GM21825 (cell line): Measurements from ENCODE around the gene UBE2S.
A peak's percentile ranks its signal among the peaks of the same experiment; 100 is the strongest.

Source experiments
- ATAC-seq: cut with Tn5 transposase; IDR thresholded peaks from one replicate; pipeline ENCODE4 v1.9.1; 2021; ENCODE audit warnings: mild to moderate bottlenecking, moderate library complexity; ENCODE audit not compliant: unreplicated experiment

The UBE2S gene

DNA sequence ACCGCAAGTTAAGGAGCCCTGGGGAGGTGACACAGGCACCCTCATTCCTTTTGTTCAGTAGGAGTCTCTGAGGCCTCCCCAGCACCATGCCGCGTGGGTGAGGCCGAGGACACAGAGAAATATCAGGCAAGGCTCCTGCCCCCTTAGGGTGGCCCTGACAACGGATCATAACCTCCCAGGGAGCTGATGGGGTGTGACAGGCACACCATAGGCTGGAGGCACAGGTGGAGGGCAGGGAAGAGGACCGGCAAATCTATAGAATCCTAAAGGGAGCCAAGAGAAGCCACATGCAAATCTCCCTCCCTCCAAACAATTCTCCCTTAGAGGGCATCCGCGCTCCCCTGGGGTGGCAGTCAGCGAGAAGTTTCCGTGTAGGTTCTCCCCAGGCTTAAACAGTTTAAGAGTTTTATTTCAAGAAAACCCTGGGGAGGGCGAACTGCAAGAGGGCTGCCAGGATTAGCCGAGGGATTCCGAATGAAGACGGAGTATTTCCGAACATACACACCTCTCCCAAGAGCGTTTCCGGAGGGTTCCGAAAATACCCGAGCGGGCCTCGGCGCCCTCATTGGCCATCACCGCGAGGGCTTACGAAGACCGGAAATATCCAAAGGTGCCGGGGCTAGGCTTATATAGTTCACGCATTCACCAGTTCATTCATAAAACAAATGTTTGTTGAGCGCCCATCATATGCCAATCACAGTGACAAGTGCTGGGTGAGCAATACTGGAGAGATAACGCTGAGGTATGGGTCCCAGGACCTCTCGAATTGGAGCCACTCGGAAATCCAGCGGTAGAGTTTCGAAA lies 22.5 kb downstream of the UBE2S start:
- peak; percentile 47 for ATAC-seq

DNA sequence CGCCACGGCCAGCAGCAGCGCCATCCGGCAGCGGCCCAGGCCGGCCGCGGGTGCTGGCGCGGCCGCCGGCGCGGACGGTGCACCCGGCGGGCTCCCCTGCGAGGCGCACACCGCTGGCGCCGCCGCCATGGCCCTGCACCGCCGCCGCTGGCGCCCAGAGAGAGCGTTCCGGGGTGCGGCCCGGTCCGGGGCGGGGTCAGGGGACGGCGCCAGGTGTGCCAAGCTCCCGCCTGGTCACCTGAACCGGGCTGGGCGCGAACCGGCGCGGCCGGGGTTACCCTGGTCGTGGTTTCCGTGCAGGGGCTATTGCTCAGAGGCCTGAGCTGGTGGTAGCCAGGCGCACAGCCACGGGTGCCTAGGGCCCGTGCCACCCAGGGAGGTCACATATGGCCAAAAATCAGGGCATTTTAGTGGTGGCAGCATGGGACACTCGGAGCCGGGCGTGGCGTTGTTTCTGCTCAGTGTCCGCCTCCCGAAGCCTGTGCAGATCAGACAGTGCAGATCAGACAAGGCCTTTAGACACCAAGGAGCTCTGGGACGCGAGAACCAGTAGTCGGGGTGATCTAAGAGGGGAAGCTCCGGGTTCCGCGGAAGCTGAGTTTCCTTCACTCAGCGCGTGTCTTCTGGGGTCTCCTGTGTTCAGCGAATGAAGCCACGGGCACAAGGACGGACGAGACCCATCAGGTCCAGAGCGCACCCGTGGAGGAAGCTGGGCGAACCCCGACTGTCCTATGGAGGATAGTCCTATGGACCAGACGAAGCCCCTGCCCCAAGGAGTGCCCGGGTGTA lies 23.3 kb downstream of the UBE2S start, which contains the start of gene TMEM238:
Gene TMEM238 (minus strand): TSS at position 162 of the 789 bp plus-strand sequence. CDS start 33 bp downstream, at position 129.
- ATAC-seq = no peak

GRCh38 chr19:55383279-55384130 lies 24.1 kb downstream of the UBE2S start:
- ATAC-seq = no peak

- ATAC-seq = no peak
These were observed 25.0 kb downstream of the UBE2S start for GRCh38 chr19:55382522-55383054.

GRCh38 chr19:55382013-55382412 lies 25.6 kb downstream of the UBE2S start:
- no peak for ATAC-seq

DNA sequence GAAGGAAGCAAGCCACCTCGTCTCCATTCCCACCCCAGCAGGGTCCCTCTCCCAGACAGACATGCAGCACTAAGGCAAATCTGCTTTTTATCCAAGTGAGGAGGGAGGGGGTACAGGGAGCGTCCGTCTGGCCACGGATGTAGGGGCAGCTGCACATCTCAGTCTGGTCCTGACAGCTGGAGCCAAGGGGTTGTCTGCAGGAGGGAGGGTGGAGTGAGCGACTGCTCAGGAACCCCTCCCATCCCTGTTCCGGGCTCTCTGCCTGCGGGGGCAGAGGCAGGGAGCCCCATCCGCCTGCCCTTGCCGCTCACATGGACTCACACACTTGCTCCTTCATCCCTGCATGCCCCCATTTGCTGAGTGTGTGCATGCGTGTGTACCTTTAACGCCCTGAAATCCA lies 28.4 kb downstream of the UBE2S start:
- ATAC-seq = no peak

- ATAC-seq = no peak
These were observed 30.0 kb downstream of the UBE2S start for GRCh38 chr19:55377356-55378131.

DNA sequence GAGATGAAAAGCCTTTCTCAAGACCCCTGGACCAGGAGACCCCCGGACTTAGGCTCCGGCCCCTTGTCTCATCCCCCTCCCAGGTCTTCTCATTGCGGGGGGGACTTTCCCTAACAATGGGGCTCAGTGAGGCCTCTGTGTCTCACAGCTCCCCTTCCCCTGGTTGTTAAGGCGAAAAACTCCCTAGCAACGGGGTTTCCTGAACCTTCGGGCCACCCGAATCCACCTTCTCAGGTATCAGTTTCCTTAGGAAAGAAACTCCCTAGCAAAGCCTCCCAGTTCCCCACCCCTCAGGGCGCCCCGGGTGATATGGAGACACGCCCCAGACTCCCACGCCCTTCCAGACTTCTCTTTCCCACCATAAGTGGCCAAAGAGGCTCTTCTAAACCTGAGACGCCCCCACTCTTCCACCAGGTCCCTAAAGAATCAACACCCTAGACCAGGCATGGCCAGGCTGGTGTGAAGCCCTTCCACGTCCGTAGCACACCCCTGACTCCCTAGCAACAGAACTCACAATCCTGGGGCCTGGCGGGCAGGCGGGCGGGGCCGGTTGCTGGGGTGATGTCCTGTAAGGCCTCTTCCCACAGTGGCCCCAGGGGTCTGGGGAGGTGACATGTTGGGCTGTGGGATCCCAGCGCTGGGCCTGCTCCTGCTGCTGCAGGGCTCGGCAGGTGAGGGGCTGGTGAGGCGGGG lies 31.2 kb downstream of the UBE2S start, which contains the start of gene TMEM190:
Gene TMEM190 (plus strand): TSS at position 586 of the 693 bp plus-strand sequence. CDS start 28 bp downstream, at position 614.
- no peak for ATAC-seq

GRCh38 chr19:55373993-55374757 lies 33.4 kb downstream of the UBE2S start:
- no peak for ATAC-seq

- ATAC-seq = no peak
These were observed 34.1 kb downstream of the UBE2S start for GRCh38 chr19:55373306-55373992.

DNA sequence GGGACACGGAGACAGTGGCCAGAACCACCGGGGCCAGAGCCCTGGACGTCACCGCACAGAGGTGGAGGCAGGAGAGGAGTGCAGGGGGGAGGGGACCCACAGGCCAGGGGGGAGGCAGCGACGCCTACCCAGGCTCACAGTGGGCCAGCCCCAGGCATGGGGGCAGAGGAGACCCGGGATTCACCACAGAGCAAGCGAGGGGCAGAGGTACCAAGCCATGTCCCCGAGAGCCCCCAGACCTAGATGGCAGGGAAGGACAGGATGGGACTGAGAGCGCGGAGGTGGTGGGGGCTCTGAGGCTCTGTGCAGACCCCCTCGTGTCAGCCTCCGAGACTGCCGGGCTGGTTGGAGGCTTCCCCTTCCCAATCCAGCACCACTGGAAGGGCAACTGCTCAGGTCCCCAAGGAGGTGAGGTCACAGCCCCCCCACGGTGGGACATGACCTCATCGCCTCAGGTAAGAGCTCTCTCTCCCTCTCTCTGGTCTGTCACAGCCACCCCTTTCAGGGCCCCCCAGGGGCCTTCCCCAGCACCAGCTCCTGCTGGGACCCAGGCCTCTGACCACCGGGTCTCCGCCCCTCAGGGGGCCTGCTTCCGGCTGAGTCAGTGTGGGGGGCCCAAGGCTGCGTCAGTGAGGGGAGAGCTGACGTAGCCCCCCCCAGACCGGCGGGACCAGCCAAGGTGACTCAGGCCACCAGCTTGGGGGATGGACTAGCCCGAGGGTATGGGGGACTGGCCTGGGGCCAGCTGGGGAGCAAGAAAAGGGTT lies 35.1 kb downstream of the UBE2S start:
- ATAC-seq = no peak

DNA sequence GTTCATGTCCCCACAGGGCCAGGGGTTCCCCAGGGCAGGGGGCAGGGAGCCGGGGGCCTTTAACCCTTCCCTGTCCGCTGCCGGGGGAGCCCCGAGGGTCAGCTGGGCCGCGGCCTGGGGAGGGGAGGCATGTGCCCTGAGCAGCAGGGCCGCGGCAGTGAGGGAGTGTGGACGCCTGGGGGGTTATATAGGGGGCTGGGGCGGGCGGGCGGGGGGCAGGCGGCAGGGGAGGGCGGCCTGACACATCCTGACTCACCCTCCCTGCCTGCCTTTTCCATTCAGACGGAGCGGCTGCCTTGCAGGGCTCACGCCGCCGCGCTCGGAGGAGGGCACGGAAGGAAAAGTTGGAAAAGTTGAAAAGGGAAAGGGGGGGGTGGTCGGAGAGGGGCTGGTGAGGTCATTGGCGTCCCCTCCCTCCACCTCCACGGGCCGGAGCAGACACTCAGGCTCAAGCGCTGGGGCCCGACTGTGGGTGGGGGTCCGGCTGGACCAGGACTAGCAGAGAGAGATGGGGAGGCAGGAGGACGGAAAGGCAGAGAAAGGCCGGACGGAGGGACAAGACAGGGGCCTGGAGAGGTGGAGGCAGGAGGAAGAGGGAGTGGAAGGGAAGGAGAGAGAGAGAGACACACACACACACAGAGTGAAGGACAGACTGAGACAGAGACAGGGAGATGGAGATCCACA lies 37.1 kb downstream of the UBE2S start, which contains the start of gene IL11:
Gene IL11 (minus strand): TSS at position 159 of the 684 bp plus-strand sequence. CDS start 153 bp downstream, at position 6.
- no peak for ATAC-seq

DNA sequence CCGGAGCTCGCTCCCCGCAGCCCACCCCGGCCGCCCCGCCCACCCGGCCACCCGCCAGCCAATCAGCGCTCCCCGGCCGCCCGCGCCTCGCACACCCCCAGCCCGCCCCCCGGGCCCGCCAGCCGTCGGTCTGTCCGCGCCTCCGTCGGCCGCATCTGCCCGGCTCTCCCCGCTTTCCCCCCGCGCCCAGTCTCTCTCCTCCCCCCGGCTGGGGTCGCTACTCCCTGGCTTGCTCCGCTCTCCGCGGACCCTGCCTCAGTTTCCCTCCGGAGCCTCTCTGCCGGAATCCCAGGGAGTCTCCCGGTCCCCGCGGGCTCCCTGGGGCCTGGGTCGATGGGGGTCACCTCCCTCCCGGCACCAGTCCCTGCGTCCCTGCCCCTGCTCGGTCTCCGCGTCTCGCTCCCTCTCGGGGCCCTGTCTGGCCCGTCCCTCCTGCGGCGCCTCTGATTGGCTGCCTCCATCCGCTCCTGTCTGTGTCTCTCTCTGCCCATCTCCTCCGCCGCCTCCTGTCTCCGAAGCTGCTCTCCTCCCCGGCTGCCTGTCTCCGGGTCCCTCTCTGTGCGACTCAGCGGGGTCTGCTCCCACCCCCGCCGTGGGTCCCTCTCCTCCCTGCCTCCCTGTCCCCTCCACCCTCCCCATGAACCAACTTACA lies 37.8 kb downstream of the UBE2S start:
- ATAC-seq = no peak

DNA sequence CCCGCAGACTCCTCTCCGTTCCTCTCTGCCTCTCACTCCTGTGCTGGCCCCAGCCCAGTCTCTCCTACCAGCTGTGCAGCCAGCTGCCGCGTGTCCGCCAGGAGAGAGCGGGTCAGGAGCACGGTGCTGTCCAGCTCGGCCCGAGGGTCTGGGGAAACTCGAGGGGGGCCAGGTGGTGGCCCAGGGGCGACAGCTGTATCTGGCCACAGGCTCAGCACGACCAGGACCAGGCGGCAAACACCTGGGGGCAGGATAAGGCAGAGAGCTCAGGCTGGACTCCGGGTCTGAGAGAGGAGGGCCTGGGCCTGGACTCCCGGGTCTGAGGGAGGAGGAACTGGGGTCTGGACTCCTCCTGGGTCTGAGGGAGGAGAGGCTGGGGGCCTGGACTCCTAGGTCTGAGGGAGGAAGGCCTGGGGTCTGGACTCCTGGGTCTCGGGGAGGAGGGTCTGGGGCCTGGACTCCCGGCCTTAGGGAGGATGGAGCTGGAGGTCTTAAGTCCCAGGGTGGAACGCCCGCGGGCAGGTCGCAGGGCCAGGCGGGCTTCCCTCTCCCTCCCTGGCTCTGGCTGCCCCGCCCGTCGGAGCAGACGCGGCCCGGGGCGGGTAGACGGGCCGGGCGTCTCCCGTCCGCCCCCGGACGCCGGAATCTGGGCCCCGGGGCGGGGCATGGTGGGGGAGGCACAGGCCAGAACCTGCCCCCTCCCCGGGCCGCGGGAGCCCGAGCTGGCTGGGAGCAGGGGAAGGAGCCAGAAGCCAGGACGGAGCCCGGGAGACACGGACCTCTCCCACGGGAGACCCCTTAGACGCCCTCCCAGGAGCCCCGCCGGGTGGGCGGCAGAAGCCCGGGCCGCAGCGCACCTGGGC lies 38.7 kb downstream of the UBE2S start:
- no peak for ATAC-seq

GRCh38 chr19:55368106-55368505 lies 39.5 kb downstream of the UBE2S start:
- no peak for ATAC-seq
